Putamen (tissue), 1 donor: ENCODE measurements around the gene OR6A2.

ENCODE experiments used
- DNase-seq: peaks from one replicate; pipeline ENCODE4 v3.0.0-alpha.2; 2016; ENCODE audit warnings: low spot score

OR6A2 gene

GRCh38 chr11:6755953-6756347 lies 43.5 kb downstream of the OR6A2 start:
- no peak for DNase-seq

DNA sequence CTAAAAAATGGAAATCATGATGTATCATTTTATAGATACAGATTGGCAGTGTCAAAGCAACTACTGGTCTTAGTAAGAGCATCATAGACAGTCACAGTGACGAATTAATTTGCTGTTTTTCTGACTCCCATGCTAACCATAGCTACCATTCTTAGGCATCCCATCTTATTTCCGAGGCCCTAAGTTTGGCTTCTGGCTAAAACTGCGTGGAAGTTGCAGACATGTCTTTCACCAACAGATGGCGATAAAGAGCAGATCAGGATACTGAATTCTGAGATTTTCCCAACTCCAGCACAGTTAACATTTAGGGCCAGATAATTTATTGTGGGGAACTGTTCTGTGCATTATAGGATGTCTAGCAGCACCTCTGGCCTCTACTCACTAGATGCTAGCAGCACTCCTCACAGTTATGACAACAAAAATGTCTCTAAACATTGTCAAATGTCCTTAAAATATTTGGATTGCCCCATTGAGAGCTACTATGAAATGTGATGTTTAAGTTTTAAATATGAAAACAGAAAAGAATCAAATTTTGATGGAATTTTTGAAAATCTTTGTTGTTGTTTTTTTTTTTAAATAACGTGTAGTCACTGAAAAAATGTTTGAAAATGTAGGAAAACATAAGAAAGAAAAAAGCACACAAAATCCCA lies 44.1 kb downstream of the OR6A2 start:
- peak; percentile 20 for DNase-seq

DNA sequence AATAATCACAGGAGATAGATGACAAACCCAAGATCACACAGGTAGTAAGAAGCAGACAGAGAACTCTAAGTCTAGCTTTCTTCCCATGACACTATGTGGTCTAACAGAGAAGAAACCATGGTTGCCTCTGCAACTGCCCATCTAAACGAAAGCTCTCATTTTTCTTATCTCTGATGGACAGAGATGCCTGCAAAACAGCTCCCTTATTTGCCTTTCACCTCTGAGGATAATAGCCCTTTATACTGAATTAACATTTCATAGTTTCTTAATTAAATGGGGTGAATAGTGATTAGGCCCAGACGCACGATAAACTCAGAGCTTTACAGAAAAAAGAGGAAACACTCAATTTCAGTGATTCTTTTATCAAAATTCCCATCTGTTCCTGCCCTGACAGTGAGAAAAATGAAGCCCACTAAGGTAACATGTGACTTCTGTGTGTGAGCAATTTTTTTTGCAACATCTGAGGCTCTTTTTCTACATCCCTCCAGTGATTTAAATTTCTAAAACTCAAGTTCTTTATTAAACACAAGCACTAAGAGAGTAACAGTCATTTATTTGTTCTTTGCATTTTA lies 52.3 kb downstream of the OR6A2 start:
- no peak for DNase-seq

- no peak for DNase-seq
Observed at GRCh38 chr11:6746626-6747025, 52.9 kb downstream of the OR6A2 start.

GRCh38 chr11:6746086-6746618 lies 53.3 kb downstream of the OR6A2 start:
- DNase-seq: no peak

DNA sequence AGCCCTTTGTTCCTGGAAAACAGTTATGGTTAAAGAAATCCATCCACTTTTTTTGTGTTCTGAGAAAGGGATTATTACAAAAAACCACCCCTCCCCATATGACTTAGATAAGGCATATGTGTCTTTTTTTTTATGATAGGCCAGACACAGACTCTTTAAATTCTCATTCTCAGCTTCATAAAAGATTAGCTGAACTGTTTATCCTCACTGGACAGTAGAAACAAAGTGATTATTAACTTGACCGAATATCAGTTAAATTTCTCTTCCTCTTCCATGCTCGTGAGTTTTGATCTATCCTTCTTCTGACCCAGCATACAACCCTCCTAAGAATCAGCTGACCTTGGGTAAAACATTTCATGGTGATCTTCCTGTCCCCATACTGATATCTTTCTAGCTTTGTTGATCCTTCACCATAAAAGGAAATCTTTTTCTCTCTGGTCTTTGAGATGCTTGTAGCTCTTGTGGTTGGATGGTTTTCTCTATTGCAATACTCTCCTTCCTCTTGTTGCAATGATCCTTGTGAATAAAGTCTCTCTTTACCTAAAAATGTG lies 53.9 kb downstream of the OR6A2 start:
- no peak for DNase-seq

GRCh38 chr11:6745018-6745417 lies 54.5 kb downstream of the OR6A2 start:
- DNase-seq: no peak

GRCh38 chr11:6742260-6742659 lies 57.2 kb downstream of the OR6A2 start:
- DNase-seq: no peak
